GM23338 (cell line): ENCODE measurements around the gene HK1. TPM values are rescaled to one million over a fixed set of nuclear protein-coding genes. Genes with fewer than 3 reads are reported as not detected.

Source experiments
- ATAC-seq: fragments of 200-7000 bp; cut with Tn5 transposase; 3 replicates; pipeline ENCODE4 v1.9.1; 2020
- DNase-seq: peaks from one replicate; pipeline ENCODE4 v3.0.0-alpha.2; 2015; ENCODE audit warnings: low spot score
- H2AFZ ChIP-seq: fragments of 200-600 bp; sonication (generic); 2 replicates; pipeline ENCODE4 v1.8.0; 2016; ENCODE audit warnings: antibody characterized with exemption, mild to moderate bottlenecking, moderate library complexity
- H3F3A ChIP-seq: fragments of 200-600 bp; sonication (generic); replicated peaks from 2 replicates; pipeline ENCODE4 v1.8.0; 2017; ENCODE audit warnings: antibody characterized with exemption, mixed run types, low read depth
- H3K27ac ChIP-seq: fragments of 200-600 bp; sonication (generic); 2 replicates; pipeline ENCODE4 v1.6.1; 2016; ENCODE audit warnings: low read depth
- H3K27me3 ChIP-seq: fragments of 200-600 bp; sonication (generic); 2 replicates; pipeline ENCODE4 v1.8.0; 2016; ENCODE audit warnings: mild to moderate bottlenecking, mixed run types, moderate library complexity; ENCODE audit not compliant: insufficient read depth
- H3K36me3 ChIP-seq: fragments of 200-600 bp; sonication (generic); 2 replicates; pipeline ENCODE4 v1.8.0; 2016; ENCODE audit warnings: mild to moderate bottlenecking; ENCODE audit not compliant: insufficient read depth
- H3K4me1 ChIP-seq: fragments of 200-600 bp; sonication (generic); 2 replicates; pipeline ENCODE4 v1.8.0; 2016; ENCODE audit warnings: mild to moderate bottlenecking, moderate library complexity; ENCODE audit not compliant: insufficient read depth
- H3K4me2 ChIP-seq: fragments of 200-600 bp; sonication (generic); 2 replicates; pipeline ENCODE4 v1.7.1; 2017; ENCODE audit warnings: mixed run types
- H3K4me3 ChIP-seq: fragments of 200-600 bp; sonication (generic); 2 replicates; pipeline ENCODE4 v1.6.1; 2016; ENCODE audit warnings: mixed run types
- H3K79me2 ChIP-seq: fragments of 200-600 bp; sonication (generic); replicated peaks from 2 replicates; pipeline ENCODE4 v1.8.0; 2017; ENCODE audit warnings: mild to moderate bottlenecking; ENCODE audit not compliant: insufficient read depth
- H3K9me2 ChIP-seq: fragments of 200-600 bp; sonication (generic); 2 replicates; pipeline ENCODE4 v1.8.0; 2017; ENCODE audit not compliant: insufficient read depth
- H4K20me1 ChIP-seq: fragments of 200-600 bp; sonication (generic); replicated peaks from 2 replicates; pipeline ENCODE4 v1.8.0; 2017; ENCODE audit warnings: mild to moderate bottlenecking; ENCODE audit not compliant: insufficient read depth
- H3K27ac Mint-ChIP-seq: 2 replicates; pipeline ENCODE4 v1.8.0; 2020; ENCODE audit warnings: inconsistent platforms, mild to moderate bottlenecking, moderate library complexity, mixed read lengths
- H3K27me3 Mint-ChIP-seq: 3 replicates; pipeline ENCODE4 v1.8.0; 2022; ENCODE audit warnings: low read depth, mild to moderate bottlenecking, moderate library complexity, mixed read lengths, inconsistent platforms; ENCODE audit not compliant: insufficient read depth, poor library complexity
- H3K36me3 Mint-ChIP-seq: 3 replicates; pipeline ENCODE4 v1.8.0; 2021; ENCODE audit warnings: low read depth, mild to moderate bottlenecking, inconsistent platforms, moderate library complexity, mixed read lengths
- H3K4me1 Mint-ChIP-seq: 3 replicates; pipeline ENCODE4 v1.8.0; 2020; ENCODE audit warnings: mild to moderate bottlenecking, inconsistent platforms, mixed read lengths
- H3K4me3 Mint-ChIP-seq: 3 replicates; pipeline ENCODE4 v1.8.0; 2021; ENCODE audit warnings: moderate library complexity, mild to moderate bottlenecking, inconsistent platforms, mixed read lengths
- H3K9me3 Mint-ChIP-seq: 3 replicates; pipeline ENCODE4 v1.8.0; 2020; ENCODE audit warnings: moderate library complexity, mild to moderate bottlenecking, inconsistent platforms, mixed read lengths
- CREB1 ChIP-seq: fragments of 250-450 bp; sonication (Bioruptor Pico); IDR thresholded peaks from 2 replicates; pipeline ENCODE4 v1.5.0; 2020; ENCODE audit warnings: low read depth, mild to moderate bottlenecking, moderate library complexity
- ETS1 ChIP-seq: IDR thresholded peaks from 2 replicates; pipeline ENCODE4 v1.6.1; 2016; ENCODE audit warnings: antibody characterized with exemption
- EZH2 ChIP-seq: fragments of 200-600 bp; sonication (generic); IDR thresholded peaks from one replicate; pipeline ENCODE4 v1.8.0; 2017; ENCODE audit warnings: antibody characterized with exemption, mild to moderate bottlenecking, low read depth; ENCODE audit not compliant: unreplicated experiment
- EZH2phosphoT487 ChIP-seq: fragments of 200-600 bp; sonication (generic); IDR thresholded peaks from one replicate; pipeline ENCODE4 v1.8.1; 2018; ENCODE audit warnings: antibody characterized with exemption; ENCODE audit not compliant: unreplicated experiment
- JUNB ChIP-seq: IDR thresholded peaks from one replicate; pipeline ENCODE4 v1.6.1; 2016; ENCODE audit warnings: antibody characterized with exemption; ENCODE audit not compliant: unreplicated experiment
- POLR2AphosphoS5 ChIP-seq: IDR thresholded peaks from 2 replicates; pipeline ENCODE4 v1.6.1; 2016; ENCODE audit warnings: antibody characterized with exemption, low read depth
- REST ChIP-seq: IDR thresholded peaks from one replicate; pipeline ENCODE4 v1.6.1; 2018; ENCODE audit warnings: antibody characterized with exemption; ENCODE audit not compliant: unreplicated experiment
- STAT1 ChIP-seq: IDR thresholded peaks from one replicate; pipeline ENCODE4 v1.6.1; 2016; ENCODE audit warnings: antibody characterized with exemption; ENCODE audit not compliant: unreplicated experiment
- ZNF114 ChIP-seq: fragments of 250-450 bp; sonication (Bioruptor Pico); IDR thresholded peaks from 2 replicates; pipeline ENCODE4 v1.5.0; 2020; ENCODE audit warnings: mild to moderate bottlenecking, moderate library complexity
- ZNF331 ChIP-seq: fragments of 250-450 bp; sonication (Bioruptor Pico); IDR thresholded peaks from 2 replicates; pipeline ENCODE4 v1.5.0; 2020; ENCODE audit warnings: low read depth, mild to moderate bottlenecking, moderate library complexity
- polyA plus RNA-seq: library from polyadenylated mRNA; unstranded; fragments of >200 nt; fragmentation: Nextera tagmentation; extraction: Ambion mirVana; gene quantifications from 2 replicates; pipeline ENCODE4 v1.2.1, GENCODE V29; 2016
- total RNA-seq: library from RNA; depleted of rRNA; stranded (reverse); fragments of >200 nt; shearing (Covaris generic); gene quantifications from 2 replicates; pipeline ENCODE4 v1.2.3, GENCODE V29; 2014

Gene HK1
- total and polyA plus RNA-seq, 2 experiments from 2014 or later: 76.6 to 229 TPM

GRCh38 chr10:69295027-69295636 is 16.8 kb downstream of the HK1 start:
- no peaks in the 10 kb centered on the region for H3K36me3 ChIP-seq
- H3K27me3 ChIP-seq: no peaks in the 10 kb centered on the region
- no peaks in the 10 kb centered on the region for H3K79me2 ChIP-seq
- H2AFZ ChIP-seq: peak overlapping the region; percentile 94
- ATAC-seq: peak; percentile 58
- H3K4me3 ChIP-seq: no peak overlapping the region
- Mint-ChIP-seq H3K27me3 (no peaks in the 10 kb centered on the region), H3K27ac (no peak overlapping the region), H3K4me3 (no peak overlapping the region), H3K9me3 (no peaks in the 10 kb centered on the region), H3K4me1 (peaks cover 10% of the 10 kb centered on the region), H3K36me3 (no peaks in the 10 kb centered on the region)
- no peaks in the 10 kb centered on the region for H3K9me2 ChIP-seq
- DNase-seq: no peak
- no peak for TF ChIP-seq ETS1
- H3K4me1 ChIP-seq: peaks cover 6% of the 10 kb centered on the region; the same call in 1 of the 2 replicates
- H4K20me1 ChIP-seq: no peaks in the 10 kb centered on the region
- H3K4me2 ChIP-seq: no peak overlapping the region
- no peak overlapping the region for H3K27ac ChIP-seq
- no peaks in the 10 kb centered on the region for H3F3A ChIP-seq

DNA sequence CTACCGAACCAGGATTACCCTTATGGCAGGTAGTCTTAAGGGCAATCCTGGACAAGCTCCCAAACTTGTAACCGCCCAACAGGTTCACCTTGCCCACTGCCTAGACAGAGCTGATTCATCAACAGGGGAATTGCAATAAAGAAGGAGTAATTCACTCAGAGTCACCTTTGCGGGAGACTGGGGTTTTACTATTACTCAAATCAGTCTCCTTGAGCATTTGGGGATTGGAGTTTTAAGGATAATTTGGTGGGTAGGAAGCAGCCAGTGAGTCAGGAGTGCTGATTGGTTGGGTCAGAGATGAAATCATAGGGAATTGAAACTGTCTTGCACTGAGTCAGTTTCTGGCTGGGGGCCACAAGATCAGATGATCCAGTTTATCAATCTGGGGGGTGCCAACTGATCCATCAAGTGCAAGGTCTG is 25.3 kb downstream of the HK1 start:
- H3K79me2 ChIP-seq: no peaks in the 10 kb centered on the region
- H3K4me2 ChIP-seq: no peak overlapping the region
- Mint-ChIP-seq H3K4me3 (no peak overlapping the region), H3K9me3 (peaks cover 5% of the 10 kb centered on the region; the same call in 2 of the 3 replicates), H3K27ac (no peak overlapping the region), H3K4me1 (no peaks in the 10 kb centered on the region; the same call in 2 of the 3 replicates), H3K27me3 (peaks cover 5% of the 10 kb centered on the region), H3K36me3 (peaks cover 7% of the 10 kb centered on the region; the same call in 1 of the 3 replicates)
- H3F3A ChIP-seq: no peaks in the 10 kb centered on the region
- no peaks in the 10 kb centered on the region for H4K20me1 ChIP-seq
- no peaks in the 10 kb centered on the region for H3K27me3 ChIP-seq
- H3K27ac ChIP-seq: no peak overlapping the region
- no peak overlapping the region for H3K4me3 ChIP-seq
- no peaks in the 10 kb centered on the region for H3K36me3 ChIP-seq
- TF ChIP-seq ETS1: no peak
- H2AFZ ChIP-seq: peak overlapping the region; percentile 90
- DNase-seq (no peak), ATAC-seq (no peak)
- H3K4me1 ChIP-seq: peaks cover 6% of the 10 kb centered on the region; the same call in 1 of the 2 replicates
- H3K9me2 ChIP-seq: no peaks in the 10 kb centered on the region; the same call in 1 of the 2 replicates

GRCh38 chr10:69306421-69306820 is 28.1 kb downstream of the HK1 start:
- Histone ChIP-seq H3K4me2 (no peak overlapping the region), H3F3A (no peaks in the 10 kb centered on the region), H3K4me3 (no peak overlapping the region), H3K36me3 (no peaks in the 10 kb centered on the region), H3K9me2 (no peaks in the 10 kb centered on the region; the same call in 1 of the 2 replicates), H3K27me3 (no peaks in the 10 kb centered on the region), H3K27ac (no peak overlapping the region), H2AFZ (peak overlapping the region; percentile 78), H3K4me1 (peaks cover 12% of the 10 kb centered on the region), H3K79me2 (no peaks in the 10 kb centered on the region), H4K20me1 (no peaks in the 10 kb centered on the region)
- peaks cover 5% of the 10 kb centered on the region for H3K27me3 Mint-ChIP-seq
- peaks cover 7% of the 10 kb centered on the region; the same call in 2 of the 3 replicates for H3K9me3 Mint-ChIP-seq
- H3K27ac Mint-ChIP-seq: no peak overlapping the region
- peaks cover 7% of the 10 kb centered on the region; the same call in 1 of the 3 replicates for H3K36me3 Mint-ChIP-seq
- DNase-seq (no peak), ATAC-seq (no peak)
- H3K4me1 Mint-ChIP-seq: peaks cover 5% of the 10 kb centered on the region
- H3K4me3 Mint-ChIP-seq: no peak overlapping the region
- no peak for TF ChIP-seq REST
- TF ChIP-seq ZNF114 (CRISPR knock-in tag): no peak
- TF ChIP-seq ZNF331 (CRISPR knock-in tag): no peak
- no peak for TF ChIP-seq JUNB
- TF ChIP-seq POLR2AphosphoS5: no peak
- TF ChIP-seq EZH2: no peak
- no peak for TF ChIP-seq EZH2phosphoT487
- TF ChIP-seq CREB1 (CRISPR knock-in tag): no peak
- TF ChIP-seq STAT1: no peak
- TF ChIP-seq ETS1: no peak
